ENCODE results near the gene PFN1.

The PFN1 gene

GRCh38 chr17:4945176-4945943 lies 3.0 kb downstream of the PFN1 start:
- peak; percentile 89 to 93 for DNase-seq

DNA sequence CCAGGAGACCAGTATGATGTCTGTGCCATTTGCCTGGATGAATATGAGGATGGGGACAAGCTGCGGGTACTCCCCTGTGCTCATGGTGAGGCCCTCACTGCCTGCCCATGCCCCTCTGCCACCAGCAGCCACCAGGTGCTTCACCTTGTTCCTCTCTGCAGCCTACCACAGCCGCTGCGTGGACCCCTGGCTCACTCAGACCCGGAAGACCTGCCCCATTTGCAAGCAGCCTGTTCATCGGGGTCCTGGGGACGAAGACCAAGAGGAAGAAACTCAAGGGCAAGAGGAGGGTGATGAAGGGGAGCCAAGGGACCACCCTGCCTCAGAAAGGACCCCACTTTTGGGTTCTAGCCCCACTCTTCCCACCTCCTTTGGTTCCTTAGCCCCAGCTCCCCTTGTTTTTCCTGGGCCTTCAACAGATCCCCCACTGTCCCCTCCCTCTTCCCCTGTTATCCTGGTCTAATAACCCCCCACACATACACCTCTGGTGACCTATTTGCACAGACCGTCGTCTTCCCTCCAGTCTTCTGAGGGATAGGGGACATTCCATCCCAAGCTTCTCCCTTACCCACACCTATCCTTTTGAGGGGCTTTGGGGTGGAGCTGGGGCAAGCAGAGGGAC lies 3.7 kb downstream of the PFN1 start:
- no peak for DNase-seq

DNA sequence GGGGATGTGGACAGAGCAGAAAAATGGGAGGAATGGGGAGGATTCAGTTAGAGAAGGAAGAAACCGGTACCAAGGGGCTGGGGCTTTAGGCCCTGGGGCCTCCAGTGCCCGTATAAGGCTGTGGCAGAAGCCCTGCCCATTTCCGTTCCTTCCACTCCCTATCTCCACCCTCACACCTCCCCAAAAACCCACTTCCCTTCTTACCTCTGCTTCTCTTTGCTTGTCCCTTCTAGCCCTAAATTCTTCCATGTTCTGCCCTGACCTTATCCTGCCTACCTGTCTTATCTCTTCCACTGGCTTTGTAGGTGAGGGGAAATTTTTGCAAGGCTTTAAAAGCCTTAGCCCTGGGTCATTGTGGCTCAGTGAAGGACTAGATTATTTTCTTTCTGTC lies 4.2 kb downstream of the PFN1 start:
- DNase-seq, result peak in 1 of 2 donors; percentile 36

- DNase-seq, result no peak
Observed at GRCh38 chr17:4942760-4943508, 5.4 kb downstream of the PFN1 start.

DNA sequence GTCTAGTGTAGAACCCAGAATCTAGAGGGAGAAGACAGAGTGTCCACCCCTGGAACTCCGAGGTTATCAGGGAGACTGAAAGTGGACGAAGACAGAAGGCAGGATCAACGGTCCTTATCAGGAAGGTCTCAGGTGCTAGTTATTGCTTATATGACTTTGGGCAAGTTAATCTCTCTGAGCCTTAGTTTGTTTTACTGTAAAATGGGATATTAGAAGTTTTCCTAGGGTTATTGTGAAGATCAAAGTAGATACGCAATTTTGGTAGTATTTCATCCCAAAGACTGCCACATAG lies 7.1 kb downstream of the PFN1 start:
- DNase-seq, result no peak

DNA sequence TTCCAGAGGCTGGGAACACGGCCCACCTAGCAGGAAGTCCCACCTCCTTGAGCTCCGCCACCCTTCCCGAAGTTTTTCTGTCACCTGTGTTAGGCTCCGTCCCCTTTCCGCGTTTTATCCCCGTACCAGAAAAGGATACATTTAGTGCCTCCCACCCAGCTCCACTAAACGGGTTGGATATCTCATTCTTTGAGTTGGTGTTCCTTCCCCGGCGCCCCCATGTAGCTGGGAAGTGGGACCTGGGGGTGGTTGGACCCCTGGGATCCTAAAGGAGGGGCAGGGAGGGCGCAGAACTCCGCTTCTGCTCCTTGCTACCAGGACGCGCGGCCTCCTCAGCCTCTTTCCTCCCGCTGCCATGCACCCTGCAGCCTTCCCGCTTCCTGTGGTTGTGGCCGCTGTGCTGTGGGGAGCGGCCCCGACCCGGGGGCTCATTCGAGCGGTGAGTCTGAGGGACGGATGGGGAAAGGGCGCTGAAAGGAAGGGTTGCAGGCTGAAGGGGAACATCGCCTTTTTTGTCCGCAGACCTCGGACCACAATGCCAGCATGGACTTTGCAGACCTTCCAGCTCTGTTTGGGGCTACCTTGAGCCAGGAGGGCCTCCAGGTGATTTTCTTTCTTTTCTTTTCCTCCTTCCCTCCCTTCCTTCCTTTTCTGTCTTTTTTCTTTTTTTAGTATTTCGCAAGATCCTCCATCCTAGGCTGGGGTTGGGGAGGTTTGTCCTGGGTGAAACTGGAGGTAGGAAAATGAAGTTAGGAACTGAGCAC lies 7.6 kb downstream of the PFN1 start:
- DNase-seq, result no peak

DNA sequence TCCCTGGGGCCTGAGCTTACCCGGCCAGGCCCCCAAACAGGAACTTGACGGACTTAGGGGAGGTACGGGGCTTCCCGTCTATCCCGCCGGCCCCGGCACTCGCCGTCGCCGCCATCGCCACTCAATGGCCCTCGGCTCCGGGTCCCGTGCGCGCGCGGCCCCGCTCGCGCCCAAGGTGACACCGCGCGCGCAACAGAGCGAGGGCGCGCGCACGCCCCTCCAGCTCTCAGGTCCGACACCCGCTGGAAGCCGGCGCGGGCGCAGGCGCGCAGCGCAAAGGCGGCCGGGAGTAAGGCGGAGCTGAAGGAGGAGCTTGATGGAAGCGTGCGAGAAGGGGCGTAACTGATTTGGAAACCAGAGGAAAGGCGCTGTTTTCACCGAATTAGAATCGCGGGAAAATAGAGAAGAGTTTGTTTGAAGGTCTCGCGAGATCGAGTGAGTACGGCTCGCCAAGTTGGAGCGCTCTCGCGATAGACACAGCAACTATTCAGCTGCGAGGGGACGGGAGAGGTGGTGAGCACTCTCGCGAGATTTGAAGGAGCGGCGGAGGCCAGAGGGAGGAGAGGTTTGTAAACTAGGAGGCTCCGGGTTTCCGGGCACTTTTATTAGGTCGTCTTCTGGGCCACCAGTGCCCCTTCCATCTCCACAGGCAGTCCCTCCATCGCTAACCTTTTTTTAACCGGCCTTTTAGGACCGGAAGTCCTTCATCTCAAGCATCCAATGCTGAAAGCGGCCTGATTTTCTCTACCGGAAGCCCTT lies 8.4 kb downstream of the PFN1 start, which contains the start of the genes RNF167 and SLC25A11:
TSS of gene RNF167 (plus strand) at position 473 of the 759 bp plus-strand sequence. CDS start 642 bp downstream, outside the sequence.
TSS of gene SLC25A11 (minus strand) at position 251 of the 759 bp plus-strand sequence. CDS start at position 115, 136 bp downstream.
- peak; percentile 99 to 100 for DNase-seq

- no peak for DNase-seq
Observed at GRCh38 chr17:4939546-4939795, 8.9 kb downstream of the PFN1 start.

- DNase-seq, result no peak
Observed at GRCh38 chr17:4938688-4939545, 9.4 kb downstream of the PFN1 start.

- DNase-seq, result no peak
Observed at GRCh38 chr17:4938069-4938491, 10.2 kb downstream of the PFN1 start.

- no peak for DNase-seq
Observed at GRCh38 chr17:4937553-4937952, 10.8 kb downstream of the PFN1 start.

DNA sequence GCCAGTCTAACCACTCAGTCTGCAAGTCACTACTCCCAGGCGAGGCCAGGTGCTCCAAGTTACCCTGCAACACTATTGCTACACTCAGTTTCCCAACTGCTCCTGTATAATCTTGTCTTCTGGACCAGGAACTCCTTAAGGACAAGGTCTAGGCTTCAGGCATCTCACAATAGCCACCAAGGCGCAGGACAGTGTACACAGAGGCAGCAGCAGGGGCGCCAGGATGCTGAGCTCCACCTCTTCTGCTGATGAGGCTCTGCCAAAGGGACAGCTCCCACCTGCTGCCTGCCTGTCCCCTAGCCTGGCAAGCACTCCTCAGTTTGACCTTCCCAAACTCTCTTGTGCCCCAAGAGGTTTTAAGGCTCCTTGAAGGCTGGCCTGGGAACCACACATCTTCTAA lies 11.9 kb downstream of the PFN1 start:
- no peak for DNase-seq

- DNase-seq, result no peak
Observed at GRCh38 chr17:4935650-4936049, 12.7 kb downstream of the PFN1 start.

- DNase-seq, result peak in 1 of 2 donors; percentile 40
Observed at GRCh38 chr17:4934173-4934979, 14.0 kb downstream of the PFN1 start.

DNA sequence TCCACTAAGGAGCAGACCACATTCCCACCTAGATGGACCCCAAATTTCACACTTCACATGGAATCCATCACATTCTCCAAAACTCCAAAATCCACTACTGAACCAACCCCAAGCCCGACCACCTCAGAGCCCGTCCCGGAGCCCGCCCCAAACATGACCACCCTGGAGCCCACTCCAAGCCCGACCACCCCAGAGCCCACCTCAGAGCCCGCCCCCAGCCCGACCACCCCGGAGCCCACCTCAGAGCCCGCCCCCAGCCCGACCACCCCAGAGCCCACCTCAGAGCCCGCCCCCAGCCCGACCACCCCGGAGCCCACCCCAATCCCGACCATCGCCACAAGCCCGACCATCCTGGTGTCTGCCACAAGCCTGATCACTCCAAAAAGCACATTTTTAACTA lies 14.7 kb downstream of the PFN1 start:
- DNase-seq, result no peak

DNA sequence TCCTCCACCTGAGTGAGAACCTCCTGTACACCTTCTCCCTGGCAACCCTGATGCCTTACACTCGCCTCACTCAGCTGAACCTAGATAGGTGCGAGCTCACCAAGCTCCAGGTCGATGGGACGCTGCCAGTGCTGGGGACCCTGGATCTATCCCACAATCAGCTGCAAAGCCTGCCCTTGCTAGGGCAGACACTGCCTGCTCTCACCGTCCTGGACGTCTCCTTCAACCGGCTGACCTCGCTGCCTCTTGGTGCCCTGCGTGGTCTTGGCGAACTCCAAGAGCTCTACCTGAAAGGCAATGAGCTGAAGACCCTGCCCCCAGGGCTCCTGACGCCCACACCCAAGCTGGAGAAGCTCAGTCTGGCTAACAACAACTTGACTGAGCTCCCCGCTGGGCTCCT lies 15.6 kb downstream of the PFN1 start:
- no peak for DNase-seq

DNA sequence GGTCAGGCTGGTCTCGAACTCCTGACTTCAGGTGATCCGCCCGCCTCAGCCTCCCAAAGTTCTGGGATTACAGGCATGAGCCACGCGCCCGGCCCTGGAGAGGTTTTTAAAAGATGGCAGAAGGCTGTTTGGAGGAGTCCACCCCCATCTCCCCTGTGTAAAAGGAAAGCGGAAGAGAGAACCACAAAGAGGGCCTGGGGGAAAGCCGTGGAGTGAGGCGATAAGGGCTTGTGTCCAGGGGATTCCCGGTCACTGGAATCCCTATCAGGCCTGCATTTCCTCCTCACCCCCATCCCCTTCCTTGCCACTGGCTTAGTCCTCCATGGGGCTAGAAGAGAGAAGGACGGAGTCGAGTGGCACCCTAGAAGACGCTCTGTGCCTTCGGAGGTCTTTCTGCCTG lies 16.4 kb downstream of the PFN1 start, which contains the start of gene GP1BA:
TSS of gene GP1BA (plus strand) at position 315 of the 400 bp plus-strand sequence. CDS start 328 bp downstream, outside the sequence.
- DNase-seq, result peak; percentile 50 to 80

GRCh38 chr17:4928881-4929280 lies 19.4 kb downstream of the PFN1 start:
- DNase-seq, result no peak

DNA sequence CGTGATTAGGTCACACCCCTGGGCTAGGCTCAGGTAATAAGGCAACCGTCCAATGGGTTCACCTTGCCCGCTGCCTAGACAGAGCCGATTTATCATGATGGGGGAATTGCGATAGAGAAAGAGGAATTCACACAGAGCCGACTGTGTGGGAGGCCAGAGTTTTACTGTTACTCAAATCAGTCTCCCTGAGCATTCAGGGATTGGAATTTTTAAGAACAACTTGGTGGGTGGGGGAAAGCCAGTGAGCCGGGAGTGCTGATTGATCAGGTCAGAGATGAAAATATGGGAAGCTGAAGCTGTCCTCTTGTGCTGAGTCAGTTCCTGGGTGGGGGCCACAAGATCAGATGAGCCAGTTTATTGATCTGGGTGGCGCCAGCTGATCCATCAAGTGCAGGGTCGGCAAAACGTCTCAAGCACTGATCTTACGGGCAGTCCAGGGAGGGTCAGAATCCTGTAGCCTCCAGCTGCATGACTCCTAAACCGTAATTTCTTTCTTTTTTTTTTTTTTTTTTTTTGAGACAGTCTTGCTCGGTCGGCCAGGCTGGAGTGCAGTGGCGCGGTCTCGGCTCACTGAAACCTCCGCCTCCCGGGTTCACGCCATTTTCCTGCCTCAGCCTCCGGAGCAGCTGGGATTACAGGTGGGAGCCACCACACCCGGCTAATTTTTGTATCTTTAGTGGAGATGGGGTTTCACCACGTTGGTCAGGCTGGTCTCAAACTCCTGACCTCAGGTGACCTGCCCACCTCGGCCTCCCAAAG lies 21.6 kb downstream of the PFN1 start:
- DNase-seq, result peak; percentile 89

DNA sequence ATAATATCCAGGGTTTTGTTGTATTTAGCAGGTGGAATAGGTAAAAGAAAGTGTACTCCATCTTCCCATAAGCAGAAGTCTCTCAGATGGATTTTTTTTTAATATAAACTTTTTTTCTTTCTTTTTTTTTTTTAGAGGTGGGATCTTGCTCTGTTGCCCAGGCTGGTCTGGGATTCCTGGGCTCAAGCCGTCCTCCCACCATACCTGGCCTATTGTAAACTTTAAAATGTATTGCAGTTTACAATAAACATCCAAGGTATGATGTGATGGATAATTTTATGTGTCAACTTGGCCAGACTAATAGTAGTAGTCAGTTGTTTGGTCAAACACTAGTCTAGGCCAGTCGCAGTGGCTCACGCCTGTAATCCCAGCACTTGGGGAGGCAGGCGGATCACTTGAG lies 27.0 kb downstream of the PFN1 start:
- DNase-seq, result no peak

Data from inflammatory macrophage treated with lipopolysaccharide for 1 hour (primary cell).